Measurements from ENCODE around the gene JAK3.
"Not testable (repeated sequence)": the region's sequence is repeated elsewhere in the genome, so short reads cannot be mapped to it uniquely, and the experiment has no call there.

The JAK3 gene

GRCh38 chr19:17796013-17796837, 51.6 kb downstream of the JAK3 start:
- H3K9ac ChIP-seq (ENCODE audit: low read length): no peak overlapping the region
- H3K9me3 ChIP-seq (ENCODE audit: control insufficient read depth, low read length): no peaks in the 10 kb centered on the region
- DNase-seq (ENCODE audit: low read depth): no peak
- peaks cover 4% of the 10 kb centered on the region for H3K4me1 ChIP-seq (ENCODE audit: control insufficient read depth, insufficient read depth, low read length)
- H3K4me3 ChIP-seq (ENCODE audit: low read length): no peak overlapping the region
- peaks cover 53% of the 10 kb centered on the region for H3K27me3 ChIP-seq (replicated peaks; ENCODE audit: control insufficient read depth, insufficient read depth, low read length)
- no peaks in the 10 kb centered on the region for H3K36me3 ChIP-seq (ENCODE audit: control insufficient read depth, insufficient read depth, low read length, severe bottlenecking)

GRCh38 chr19:17795495-17795856, 52.3 kb downstream of the JAK3 start:
- Histone ChIP-seq H3K36me3 (ENCODE audit: control insufficient read depth, insufficient read depth, low read length, severe bottlenecking) (no peaks in the 10 kb centered on the region), H3K9ac (ENCODE audit: low read length) (no peak overlapping the region), H3K4me1 (ENCODE audit: control insufficient read depth, insufficient read depth, low read length) (peaks cover 4% of the 10 kb centered on the region), H3K9me3 (ENCODE audit: control insufficient read depth, low read length) (no peaks in the 10 kb centered on the region), H3K4me3 (ENCODE audit: low read length) (no peak overlapping the region), H3K27me3 (replicated peaks; ENCODE audit: control insufficient read depth, insufficient read depth, low read length) (peaks cover 53% of the 10 kb centered on the region)
- DNase-seq (ENCODE audit: low read depth): no peak

- Histone ChIP-seq H3K9ac (ENCODE audit: low read length) (no peak within 1 kb of the TSS), H3K4me1 (ENCODE audit: control insufficient read depth, insufficient read depth, low read length) (peaks cover 4% of the 10 kb centered on the region), H3K27me3 (replicated peaks; ENCODE audit: control insufficient read depth, insufficient read depth, low read length) (peaks cover 54% of the 10 kb centered on the region), H3K36me3 (ENCODE audit: control insufficient read depth, insufficient read depth, low read length, severe bottlenecking) (no peaks in the 10 kb centered on the region), H3K4me3 (ENCODE audit: low read length) (no peak within 1 kb of the TSS), H3K9me3 (ENCODE audit: control insufficient read depth, low read length) (no peaks in the 10 kb centered on the region)
- DNase-seq (ENCODE audit: low read depth): peak; percentile 19
Measured at GRCh38 chr19:17794731-17795494, 52.9 kb downstream of the JAK3 start, which contains the start of gene B3GNT3. Gene B3GNT3, plus strand, starts transcription at chr19:17795138. Its CDS starts 12,670 bp downstream, at chr19:17807808.

- Histone ChIP-seq H3K27me3 (replicated peaks; ENCODE audit: control insufficient read depth, insufficient read depth, low read length) (peaks cover 50% of the 10 kb centered on the region), H3K9ac (ENCODE audit: low read length) (no peak overlapping the region), H3K9me3 (ENCODE audit: control insufficient read depth, low read length) (no peaks in the 10 kb centered on the region), H3K4me3 (ENCODE audit: low read length) (no peak overlapping the region), H3K4me1 (ENCODE audit: control insufficient read depth, insufficient read depth, low read length) (peaks cover 4% of the 10 kb centered on the region), H3K36me3 (ENCODE audit: control insufficient read depth, insufficient read depth, low read length, severe bottlenecking) (no peaks in the 10 kb centered on the region)
- no peak for DNase-seq (ENCODE audit: low read depth)
Measured at GRCh38 chr19:17794412-17794730, 53.4 kb downstream of the JAK3 start.

- DNase-seq (ENCODE audit: low read depth): no peak
- no peaks in the 10 kb centered on the region for H3K9me3 ChIP-seq (ENCODE audit: control insufficient read depth, low read length)
- peaks cover 2% of the 10 kb centered on the region for H3K36me3 ChIP-seq (ENCODE audit: control insufficient read depth, insufficient read depth, low read length, severe bottlenecking)
Measured at GRCh38 chr19:17790059-17790780, 57.6 kb downstream of the JAK3 start.

GRCh38 chr19:17788632-17789031, 59.1 kb downstream of the JAK3 start:
- no peaks in the 10 kb centered on the region for H3K9me3 ChIP-seq (ENCODE audit: control insufficient read depth, low read length)

More at GRCh38 chr19:17790059-17790780, 57.6 kb downstream of the JAK3 start:
- no peak overlapping the region for H3K4me3 ChIP-seq (ENCODE audit: low read length)
- no peak overlapping the region for H3K9ac ChIP-seq (ENCODE audit: low read length)
- peaks cover 25% of the 10 kb centered on the region for H3K27me3 ChIP-seq (replicated peaks; ENCODE audit: control insufficient read depth, insufficient read depth, low read length)
- H3K4me1 ChIP-seq (ENCODE audit: control insufficient read depth, insufficient read depth, low read length): peaks cover 4% of the 10 kb centered on the region

GRCh38 chr19:17787274-17787913, 60.4 kb downstream of the JAK3 start:
- Histone ChIP-seq H3K4me1 (ENCODE audit: control insufficient read depth, insufficient read depth, low read length) (no peaks in the 10 kb centered on the region), H3K9me3 (ENCODE audit: control insufficient read depth, low read length) (no peaks in the 10 kb centered on the region), H3K4me3 (ENCODE audit: low read length) (no peak overlapping the region), H3K36me3 (ENCODE audit: control insufficient read depth, insufficient read depth, low read length, severe bottlenecking) (peaks cover 2% of the 10 kb centered on the region), H3K27me3 (replicated peaks; ENCODE audit: control insufficient read depth, insufficient read depth, low read length) (peaks cover 7% of the 10 kb centered on the region), H3K9ac (ENCODE audit: low read length) (no peak overlapping the region)
- DNase-seq (ENCODE audit: low read depth): no peak

More at GRCh38 chr19:17788632-17789031, 59.1 kb downstream of the JAK3 start:
- peaks cover 2% of the 10 kb centered on the region for H3K36me3 ChIP-seq (ENCODE audit: control insufficient read depth, insufficient read depth, low read length, severe bottlenecking)
- no peak for DNase-seq (ENCODE audit: low read depth)
- no peak overlapping the region for H3K9ac ChIP-seq (ENCODE audit: low read length)
- H3K4me3 ChIP-seq (ENCODE audit: low read length): no peak overlapping the region
- no peaks in the 10 kb centered on the region for H3K4me1 ChIP-seq (ENCODE audit: control insufficient read depth, insufficient read depth, low read length)
- peaks cover 9% of the 10 kb centered on the region for H3K27me3 ChIP-seq (replicated peaks; ENCODE audit: control insufficient read depth, insufficient read depth, low read length)

GRCh38 chr19:17784201-17785008, 63.4 kb downstream of the JAK3 start:
- peaks cover 3% of the 10 kb centered on the region for H3K27me3 ChIP-seq (replicated peaks; ENCODE audit: control insufficient read depth, insufficient read depth, low read length)
- H3K9ac ChIP-seq (ENCODE audit: low read length): peak overlapping the region; percentile 10
- H3K9me3 ChIP-seq (ENCODE audit: control insufficient read depth, low read length): no peaks in the 10 kb centered on the region
- H3K4me1 ChIP-seq (ENCODE audit: control insufficient read depth, insufficient read depth, low read length): no peaks in the 10 kb centered on the region
- DNase-seq (ENCODE audit: low read depth): peak; percentile 81
- no peak overlapping the region for H3K4me3 ChIP-seq (ENCODE audit: low read length)
- peaks cover 2% of the 10 kb centered on the region for H3K36me3 ChIP-seq (ENCODE audit: control insufficient read depth, insufficient read depth, low read length, severe bottlenecking)

- not testable (repeated sequence) for H3K4me3 ChIP-seq (ENCODE audit: low read length); H3K4me1 ChIP-seq (ENCODE audit: control insufficient read depth, insufficient read depth, low read length); H3K36me3 ChIP-seq (ENCODE audit: control insufficient read depth, insufficient read depth, low read length, severe bottlenecking); H3K9me3 ChIP-seq (ENCODE audit: control insufficient read depth, low read length); DNase-seq (ENCODE audit: low read depth); H3K27me3 ChIP-seq (replicated peaks; ENCODE audit: control insufficient read depth, insufficient read depth, low read length)
- peak overlapping the region; percentile 10 for H3K9ac ChIP-seq (ENCODE audit: low read length)
Measured at GRCh38 chr19:17783721-17784120, 64.1 kb downstream of the JAK3 start.

GRCh38 chr19:17780781-17781180, 67.0 kb downstream of the JAK3 start:
- peaks cover 26% of the 10 kb centered on the region for H3K4me1 ChIP-seq (ENCODE audit: control insufficient read depth, insufficient read depth, low read length)
- DNase-seq (ENCODE audit: low read depth): no peak
- H3K27me3 ChIP-seq (replicated peaks; ENCODE audit: control insufficient read depth, insufficient read depth, low read length): no peaks in the 10 kb centered on the region

More at GRCh38 chr19:17780781-17781180, 67.0 kb downstream of the JAK3 start:
- no peak overlapping the region for H3K9ac ChIP-seq (ENCODE audit: low read length)
- H3K4me3 ChIP-seq (ENCODE audit: low read length): no peak overlapping the region
- H3K36me3 ChIP-seq (ENCODE audit: control insufficient read depth, insufficient read depth, low read length, severe bottlenecking): no peaks in the 10 kb centered on the region
- H3K9me3 ChIP-seq (ENCODE audit: control insufficient read depth, low read length): no peaks in the 10 kb centered on the region
